LNCaP clone FGC (cell line): ENCODE results near the gene CFAP45.

ENCODE experiments used
- DNase-seq: peaks from one replicate; pipeline ENCODE4 v3.0.0-alpha.2; 2011; ENCODE audit warnings: low read depth
- H3K4me3 ChIP-seq: 2 replicates; pipeline ENCODE4 v1.5.1; 2011; ENCODE audit warnings: mild to moderate bottlenecking, low read depth, low read length, control low read depth
- TF ChIP-seq, protein P1 (sequence below): IDR thresholded peaks from 2 replicates; pipeline ENCODE4 v1.5.1; 2012; ENCODE audit warnings: mild to moderate bottlenecking; ENCODE audit not compliant: control insufficient read depth, insufficient read depth; ENCODE audit errors: extremely low read depth

The CFAP45 gene

GRCh38 chr1:159939678-159940002 lies 39.7 kb upstream of the CFAP45 start:
- TF ChIP-seq, protein P1, sequence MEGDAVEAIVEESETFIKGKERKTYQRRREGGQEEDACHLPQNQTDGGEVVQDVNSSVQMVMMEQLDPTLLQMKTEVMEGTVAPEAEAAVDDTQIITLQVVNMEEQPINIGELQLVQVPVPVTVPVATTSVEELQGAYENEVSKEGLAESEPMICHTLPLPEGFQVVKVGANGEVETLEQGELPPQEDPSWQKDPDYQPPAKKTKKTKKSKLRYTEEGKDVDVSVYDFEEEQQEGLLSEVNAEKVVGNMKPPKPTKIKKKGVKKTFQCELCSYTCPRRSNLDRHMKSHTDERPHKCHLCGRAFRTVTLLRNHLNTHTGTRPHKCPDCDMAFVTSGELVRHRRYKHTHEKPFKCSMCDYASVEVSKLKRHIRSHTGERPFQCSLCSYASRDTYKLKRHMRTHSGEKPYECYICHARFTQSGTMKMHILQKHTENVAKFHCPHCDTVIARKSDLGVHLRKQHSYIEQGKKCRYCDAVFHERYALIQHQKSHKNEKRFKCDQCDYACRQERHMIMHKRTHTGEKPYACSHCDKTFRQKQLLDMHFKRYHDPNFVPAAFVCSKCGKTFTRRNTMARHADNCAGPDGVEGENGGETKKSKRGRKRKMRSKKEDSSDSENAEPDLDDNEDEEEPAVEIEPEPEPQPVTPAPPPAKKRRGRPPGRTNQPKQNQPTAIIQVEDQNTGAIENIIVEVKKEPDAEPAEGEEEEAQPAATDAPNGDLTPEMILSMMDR, result no peak
- no peak for DNase-seq
- no peak overlapping the region for H3K4me3 ChIP-seq

- TF ChIP-seq, protein P1, result no peak
- H3K4me3 ChIP-seq, result no peak overlapping the region
- no peak for DNase-seq
Measured at GRCh38 chr1:159938905-159939677, 39.1 kb upstream of the CFAP45 start.

GRCh38 chr1:159938211-159938852 lies 38.4 kb upstream of the CFAP45 start:
- H3K4me3 ChIP-seq, result no peak overlapping the region
- TF ChIP-seq, protein P1, result no peak
- no peak for DNase-seq

DNA sequence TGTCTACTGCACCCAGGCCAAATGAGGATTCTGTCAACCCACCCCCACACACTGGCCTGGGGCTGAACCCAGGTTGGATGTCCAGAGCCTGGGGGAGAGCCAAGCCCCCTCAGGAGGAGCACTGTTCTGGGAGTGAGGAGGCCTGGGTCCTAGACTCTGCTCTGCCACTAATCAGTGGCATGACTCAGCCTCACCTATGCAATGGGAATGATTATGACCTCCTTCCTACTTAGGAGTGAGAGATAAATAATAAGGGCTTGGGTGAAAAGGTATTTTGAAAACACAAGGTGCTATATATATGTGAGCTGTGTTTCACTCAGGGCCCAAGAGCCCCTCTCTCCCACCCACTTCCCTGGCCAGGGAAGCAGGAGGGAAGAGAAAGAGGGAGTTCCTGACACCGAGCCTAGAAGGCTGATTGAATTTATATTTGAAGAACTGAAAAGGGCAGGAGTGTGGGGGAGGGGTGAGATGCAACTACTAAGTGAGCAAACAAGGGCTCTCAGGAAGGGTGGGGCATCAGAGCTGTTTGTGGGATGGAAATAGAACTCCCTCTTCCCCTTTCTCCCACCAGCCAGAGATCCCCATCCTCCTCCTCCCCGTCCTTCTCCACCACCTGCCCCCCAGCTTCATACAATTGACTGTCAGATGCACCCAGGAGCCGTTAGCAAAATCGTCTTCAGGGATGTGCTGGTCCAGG lies 37.2 kb upstream of the CFAP45 start:
- no peak overlapping the region for H3K4me3 ChIP-seq
- DNase-seq, result no peak
- TF ChIP-seq, protein P1, result no peak

- TF ChIP-seq, protein P1, result peak; percentile 98
- DNase-seq, result no peak
- no peak overlapping the region for H3K4me3 ChIP-seq
Measured at GRCh38 chr1:159936273-159936904, 36.4 kb upstream of the CFAP45 start.

DNA sequence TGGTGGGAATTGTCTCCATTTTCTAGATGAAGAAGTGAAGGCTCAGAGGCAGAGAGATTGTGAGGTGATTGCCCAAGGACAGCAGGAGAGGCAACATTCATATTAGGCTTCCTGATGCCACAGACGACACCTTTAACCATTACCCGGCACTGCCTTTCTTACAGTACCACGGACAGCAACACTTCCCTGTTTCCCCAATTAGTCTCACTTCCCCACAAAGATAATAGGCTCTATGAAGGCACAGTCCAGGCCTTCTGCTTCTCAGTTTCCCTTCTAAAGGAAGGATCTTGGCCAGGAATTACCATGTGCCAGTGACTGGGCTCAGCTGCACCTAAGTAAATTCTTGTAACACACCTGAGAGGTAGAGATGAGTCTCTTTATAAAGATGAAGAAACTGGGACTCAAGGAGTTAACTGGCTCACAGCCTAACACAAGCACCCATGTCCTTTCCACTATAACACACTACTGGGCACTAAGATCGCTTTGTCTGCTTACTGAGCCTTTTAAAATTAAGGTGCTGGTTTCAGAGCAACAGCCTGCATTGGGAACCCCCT lies 35.8 kb upstream of the CFAP45 start:
- TF ChIP-seq, protein P1, result no peak
- no peak for DNase-seq
- no peak overlapping the region for H3K4me3 ChIP-seq
